BJ (cell line): ENCODE measurements around the gene CASK. TPM values are rescaled to one million over a fixed set of nuclear protein-coding genes. Genes with fewer than 3 reads are reported as not detected.

Experiments
- CTCF ChIA-PET: fragments of 350-600 bp; formaldehyde crosslinking; extraction: SDS; loops from one replicate; lab custom pipeline; 2021; ENCODE audit warnings: antibody characterized with exemption, inconsistent platforms; lab: Yijun Ruan, JAX
- POLR2A ChIA-PET: fragments of 300-600 bp; sonication (Branson Sonifier 250); formaldehyde crosslinking; extraction: SDS; loops from one replicate; lab custom pipeline; 2021; ENCODE audit warnings: antibody characterized with exemption; lab: Charles Lee
- DNase-seq: peaks from one replicate; pipeline ENCODE4 v3.0.0-alpha.2; 2011; ENCODE audit warnings: low read depth
- H3K27me3 ChIP-seq: 2 replicates; pipeline ENCODE4 v1.6.0; 2011; ENCODE audit warnings: low read length; ENCODE audit not compliant: control insufficient read depth, insufficient read depth
- H3K36me3 ChIP-seq: 2 replicates; pipeline ENCODE4 v1.5.1; 2011; ENCODE audit warnings: low read length; ENCODE audit not compliant: control insufficient read depth, insufficient read depth
- H3K4me3 ChIP-seq: 2 replicates; pipeline ENCODE4 v1.5.1; 2011; ENCODE audit warnings: low read depth, mild to moderate bottlenecking, control low read depth, low read length
- polyA plus RNA-seq: library from polyadenylated mRNA; depleted of rRNA; stranded (reverse); fragments of >200 nt; gene quantifications from 2 replicates; pipeline ENCODE4 v1.2.3, GENCODE V29; 2011
- TF ChIP-seq, protein P1 (sequence below): IDR thresholded peaks from 2 replicates; pipeline ENCODE4 v1.5.1; 2011; ENCODE audit warnings: low read depth, mild to moderate bottlenecking, control low read depth, inconsistent platforms, low read length, moderate library complexity; ENCODE audit not compliant: insufficient read depth

CASK gene
- polyA plus RNA-seq, 1 experiment: 12.3 TPM

DNA sequence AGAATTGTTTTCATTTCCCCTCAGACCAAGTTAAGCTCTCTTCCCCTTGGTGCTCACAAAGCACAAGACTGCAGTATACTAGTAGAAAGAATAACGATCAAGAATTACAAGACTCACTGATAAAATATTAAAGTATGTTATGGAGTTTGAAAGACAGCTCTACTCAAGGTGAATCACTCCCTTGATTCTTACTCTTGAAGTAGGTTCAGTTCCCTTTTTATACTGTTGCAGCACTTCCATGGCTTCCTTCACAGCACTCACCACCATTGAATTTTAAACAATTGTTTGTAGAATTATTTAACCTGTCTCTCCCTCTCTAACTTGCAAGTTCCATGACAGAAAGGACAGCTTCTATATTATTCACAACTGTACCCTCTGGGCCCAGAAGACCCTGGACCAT lies 42.2 kb downstream of the CASK start:
- POLR2A ChIA-PET: no interaction called here
- Histone ChIP-seq H3K4me3 (no peak overlapping the region), H3K36me3 (no peaks in the 10 kb centered on the region), H3K27me3 (no peaks in the 10 kb centered on the region)
- CTCF ChIA-PET: no interaction called here
- DNase-seq: no peak
- TF ChIP-seq, protein P1, sequence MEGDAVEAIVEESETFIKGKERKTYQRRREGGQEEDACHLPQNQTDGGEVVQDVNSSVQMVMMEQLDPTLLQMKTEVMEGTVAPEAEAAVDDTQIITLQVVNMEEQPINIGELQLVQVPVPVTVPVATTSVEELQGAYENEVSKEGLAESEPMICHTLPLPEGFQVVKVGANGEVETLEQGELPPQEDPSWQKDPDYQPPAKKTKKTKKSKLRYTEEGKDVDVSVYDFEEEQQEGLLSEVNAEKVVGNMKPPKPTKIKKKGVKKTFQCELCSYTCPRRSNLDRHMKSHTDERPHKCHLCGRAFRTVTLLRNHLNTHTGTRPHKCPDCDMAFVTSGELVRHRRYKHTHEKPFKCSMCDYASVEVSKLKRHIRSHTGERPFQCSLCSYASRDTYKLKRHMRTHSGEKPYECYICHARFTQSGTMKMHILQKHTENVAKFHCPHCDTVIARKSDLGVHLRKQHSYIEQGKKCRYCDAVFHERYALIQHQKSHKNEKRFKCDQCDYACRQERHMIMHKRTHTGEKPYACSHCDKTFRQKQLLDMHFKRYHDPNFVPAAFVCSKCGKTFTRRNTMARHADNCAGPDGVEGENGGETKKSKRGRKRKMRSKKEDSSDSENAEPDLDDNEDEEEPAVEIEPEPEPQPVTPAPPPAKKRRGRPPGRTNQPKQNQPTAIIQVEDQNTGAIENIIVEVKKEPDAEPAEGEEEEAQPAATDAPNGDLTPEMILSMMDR: no peak

GRCh38 chrX:41877167-41877566 lies 46.2 kb downstream of the CASK start:
- CTCF ChIA-PET: no interaction called here

DNA sequence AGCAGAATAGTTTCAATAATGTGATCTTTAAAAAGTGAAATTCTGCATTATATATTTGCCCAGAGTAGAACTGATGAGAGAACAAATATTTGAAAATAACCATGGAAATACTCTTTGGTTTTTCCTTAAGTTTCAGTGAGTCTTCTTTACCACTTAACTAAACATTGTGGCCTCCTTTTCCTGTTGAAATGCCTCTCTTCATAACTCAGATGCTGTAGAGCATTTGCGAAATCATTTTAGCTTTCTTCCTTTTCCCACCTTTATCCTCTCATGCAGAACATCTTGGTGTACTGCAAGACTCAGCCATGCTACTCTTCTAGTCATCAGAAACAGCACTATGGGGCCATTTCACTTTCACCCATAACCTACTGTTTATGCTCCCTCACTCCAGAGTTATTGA lies 48.2 kb downstream of the CASK start:
- no peak for DNase-seq
- Histone ChIP-seq H3K27me3 (no peaks in the 10 kb centered on the region), H3K4me3 (no peak overlapping the region), H3K36me3 (no peaks in the 10 kb centered on the region)
- TF ChIP-seq, protein P1: no peak
- CTCF ChIA-PET: no interaction called here
- POLR2A ChIA-PET: no interaction called here

More at GRCh38 chrX:41877167-41877566, 46.2 kb downstream of the CASK start:
- POLR2A ChIA-PET: no interaction called here
- no peak for DNase-seq
- Histone ChIP-seq H3K36me3 (no peaks in the 10 kb centered on the region), H3K27me3 (no peaks in the 10 kb centered on the region), H3K4me3 (no peak overlapping the region)
- TF ChIP-seq, protein P1: no peak

- TF ChIP-seq, protein P1: no peak
- ChIA-PET POLR2A (no interaction called here), CTCF (no interaction called here)
- Histone ChIP-seq H3K27me3 (no peaks in the 10 kb centered on the region), H3K36me3 (no peaks in the 10 kb centered on the region), H3K4me3 (no peak overlapping the region)
- DNase-seq: no peak
Observed at GRCh38 chrX:41870719-41871151, 52.6 kb downstream of the CASK start.

DNA sequence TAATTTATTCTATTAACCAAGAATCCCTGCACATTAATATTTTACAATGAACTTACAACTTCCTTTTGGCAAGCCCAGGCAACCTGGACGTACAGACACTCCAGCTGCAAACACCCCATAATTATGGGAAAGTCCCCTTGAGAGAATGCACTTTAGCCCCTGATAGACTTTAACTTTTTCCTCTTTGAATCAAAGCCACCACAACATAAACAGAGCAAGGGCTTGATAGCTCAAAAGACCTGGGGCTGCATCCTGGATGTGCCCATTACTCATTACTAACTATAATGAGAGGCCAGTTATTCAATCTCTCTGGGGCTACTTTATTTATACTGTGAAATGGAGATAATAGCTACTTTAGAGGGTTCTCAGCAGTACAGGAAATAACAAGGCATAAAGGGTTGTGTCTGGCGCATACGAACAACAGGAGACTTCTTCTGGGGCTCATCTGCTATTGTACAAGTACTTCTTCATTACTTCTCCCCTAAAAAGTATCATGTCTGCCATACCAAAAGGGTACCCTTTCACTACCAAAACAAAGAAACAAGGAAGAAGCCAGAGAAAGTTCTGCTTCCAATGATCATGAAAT lies 54.9 kb downstream of the CASK start:
- ChIA-PET CTCF (interaction anchor here (1.0 kb wide), 1 partner anchor 10 kb away, joined by 3 read pairs; no protein-coding TSS in a partner anchor), POLR2A (no interaction called here)
- no peaks in the 10 kb centered on the region for H3K27me3 ChIP-seq
- no peaks in the 10 kb centered on the region for H3K36me3 ChIP-seq
- DNase-seq: no peak
- H3K4me3 ChIP-seq: no peak overlapping the region
- TF ChIP-seq, protein P1: no peak
